Head of caudate nucleus (tissue), 42 donors: ENCODE results near the gene PARVG.

Experiments
- DNase-seq, 42 donors: peaks; one replicate each; pipeline versions ENCODE4 v3.0.0 to v3.0.0-alpha.2; 2020 to 2021; ENCODE audit warnings: mixed read lengths in 7 of 42
- intact Hi-C: fragments of 100-400 bp; cut with DNase I; formaldehyde crosslinking; loops from one replicate; pipeline ENCODE4 v1.15.0; 2022

The PARVG gene

GRCh38 chr22:44191036-44191454, 10.3 kb downstream of the PARVG start:
- DNase-seq = peak in 2 of 42 donors; percentile 4 to 10
- intact Hi-C loops = no loop called here

DNA sequence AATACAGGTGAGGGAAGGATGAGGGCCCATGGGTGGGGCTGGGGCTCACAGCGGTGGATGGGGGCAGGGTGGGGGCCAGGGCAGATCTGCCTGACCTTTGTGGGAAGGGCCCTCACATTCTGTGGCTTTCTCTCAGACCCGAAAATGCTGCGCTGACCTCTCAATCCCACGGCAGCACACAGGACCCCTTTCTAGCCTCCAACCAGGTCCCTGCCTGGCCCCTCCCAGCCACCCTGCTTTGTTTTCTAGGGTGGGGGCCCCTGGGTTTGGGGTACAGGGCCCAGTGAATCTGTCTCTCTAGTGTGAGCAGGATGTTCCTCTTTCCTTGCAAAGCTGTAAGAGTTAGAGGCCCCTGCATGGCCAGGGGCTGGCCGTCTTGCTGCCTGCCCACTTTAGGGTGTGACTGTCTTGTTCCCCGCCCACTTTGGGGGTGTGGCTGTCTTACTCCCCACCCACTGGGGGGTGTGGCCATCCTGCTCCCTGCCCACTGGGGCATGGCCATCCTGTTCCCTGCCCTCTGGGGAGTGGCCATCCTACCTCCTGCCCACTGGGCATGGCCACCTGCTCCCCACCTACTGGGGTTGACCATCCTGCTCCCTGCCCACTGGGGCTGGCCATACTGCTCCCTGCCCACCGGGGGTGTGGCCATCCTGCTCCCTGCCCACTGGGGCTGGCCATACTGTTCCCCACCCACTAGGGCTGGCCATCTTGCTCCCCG, 11.5 kb downstream of the PARVG start:
- DNase-seq = peak in 4 of 42 donors; percentile 1 to 23 (median 10)

GRCh38 chr22:44192816-44193534, 12.2 kb downstream of the PARVG start:
- DNase-seq = peak in 2 of 42 donors; percentile 6 to 9

More for the DNA sequence above, 11.5 kb downstream of the PARVG start:
- intact Hi-C loops = no loop called here

GRCh38 chr22:44193535-44193891, 12.8 kb downstream of the PARVG start:
- no peak for DNase-seq
- intact Hi-C loops = no loop called here

More at GRCh38 chr22:44192816-44193534, 12.2 kb downstream of the PARVG start:
- intact Hi-C loops = no loop called here

GRCh38 chr22:44194569-44194968, 13.8 kb downstream of the PARVG start:
- no peak for DNase-seq
- intact Hi-C loops = no loop called here

GRCh38 chr22:44195189-44195871, 14.6 kb downstream of the PARVG start:
- DNase-seq = peak in 3 of 42 donors; percentile 3 to 9 (median 5)

DNA sequence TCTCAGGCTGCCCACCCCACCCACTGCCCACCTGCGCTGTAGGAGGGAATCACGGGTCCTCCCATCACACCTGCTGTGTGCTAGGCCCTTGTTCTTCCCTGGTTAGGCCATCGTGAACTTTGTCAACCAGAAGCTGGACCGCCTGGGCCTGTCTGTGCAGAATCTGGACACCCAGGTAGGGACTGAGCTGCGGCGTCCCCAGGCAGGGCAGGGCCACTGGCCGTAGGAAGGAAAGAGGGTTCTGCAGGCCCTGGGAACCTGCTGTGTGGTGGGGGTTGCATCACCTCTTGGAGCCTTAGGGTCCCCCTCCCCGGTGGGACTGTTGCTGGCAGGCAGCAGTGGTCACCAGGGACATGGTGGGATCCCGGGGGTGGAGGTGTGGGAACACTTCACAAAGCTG, 15.5 kb downstream of the PARVG start:
- peak in 2 of 42 donors; percentile 7 to 13 for DNase-seq
- intact Hi-C loops = no loop called here

More at GRCh38 chr22:44195189-44195871, 14.6 kb downstream of the PARVG start:
- intact Hi-C loops = no loop called here

DNA sequence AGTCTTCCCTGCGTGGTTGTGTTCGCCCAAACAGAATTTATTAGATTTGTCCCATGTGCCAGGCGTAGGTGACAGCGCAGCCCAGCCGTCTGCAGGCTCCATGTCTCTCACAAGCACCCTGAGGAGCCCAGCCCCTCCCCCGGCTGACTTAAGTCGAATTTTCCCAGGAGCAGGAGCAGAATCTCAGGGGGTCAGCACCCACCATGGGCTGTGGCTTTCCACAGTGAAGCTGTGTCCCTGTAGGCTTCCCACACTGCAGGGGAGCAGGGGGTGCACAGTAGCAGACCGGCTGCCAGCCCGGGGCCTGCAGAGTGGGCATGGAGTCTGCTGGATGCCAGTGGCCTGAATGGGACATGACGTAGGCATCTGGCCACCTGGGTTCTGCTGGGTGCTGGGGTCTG, 16.0 kb downstream of the PARVG start:
- DNase-seq = peak in 9 of 42 donors; percentile 14 to 62 (median 38)
- intact Hi-C loops = no loop called here

DNA sequence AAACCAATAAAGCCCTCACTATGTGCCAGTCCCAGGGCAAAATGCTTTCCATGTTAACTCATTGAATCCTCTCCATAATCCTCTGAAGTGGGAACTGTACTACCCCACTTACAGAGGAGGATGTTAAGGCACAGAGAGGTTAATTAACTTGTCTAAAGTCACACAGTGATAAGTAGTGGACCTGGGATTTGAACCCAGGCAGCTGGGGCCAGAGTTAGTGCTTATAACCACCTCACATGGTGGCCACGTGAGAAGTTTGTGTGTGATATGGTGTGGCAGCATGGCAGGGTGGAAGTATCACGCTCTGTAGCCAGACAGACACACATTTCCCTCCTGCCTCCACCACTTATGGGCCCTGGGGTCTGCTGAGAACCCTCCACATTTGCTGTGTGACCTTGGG, 16.5 kb downstream of the PARVG start:
- intact Hi-C loops = no loop called here
- DNase-seq = no peak

GRCh38 chr22:44199164-44199563, 18.4 kb downstream of the PARVG start:
- intact Hi-C loops = no loop called here
- no peak for DNase-seq

- intact Hi-C loops = no loop called here
- DNase-seq = peak in 1 of 42 donors; percentile 9
These were observed 19.1 kb downstream of the PARVG start for GRCh38 chr22:44199866-44200265.

GRCh38 chr22:44200451-44200850, 19.7 kb downstream of the PARVG start:
- DNase-seq = peak in 1 of 42 donors; percentile 1
- intact Hi-C loops = no loop called here

GRCh38 chr22:44200855-44201550, 20.3 kb downstream of the PARVG start:
- intact Hi-C loops = no loop called here
- peak in 1 of 42 donors; percentile 13 for DNase-seq

- DNase-seq = no peak
- intact Hi-C loops = no loop called here
These were observed 20.9 kb downstream of the PARVG start for GRCh38 chr22:44201665-44202064.

GRCh38 chr22:44202261-44202789, 21.6 kb downstream of the PARVG start:
- DNase-seq = peak in 17 of 42 donors; percentile 15 to 63 (median 38)

GRCh38 chr22:44203203-44203602, 22.5 kb downstream of the PARVG start:
- intact Hi-C loops = no loop called here
- DNase-seq = no peak

More at GRCh38 chr22:44202261-44202789, 21.6 kb downstream of the PARVG start:
- intact Hi-C loops = no loop called here

- peak in 4 of 42 donors; percentile 8 to 37 (median 12) for DNase-seq
- intact Hi-C loops = no loop called here
These were observed 24.2 kb downstream of the PARVG start for GRCh38 chr22:44204739-44205515.
